ENCODE measurements around the gene KRT75. TPM values are rescaled to one million over a fixed set of nuclear protein-coding genes. Genes with fewer than 3 reads are reported as not detected.
"Not testable (repeated sequence)": the region's sequence is repeated elsewhere in the genome, so short reads cannot be mapped to it uniquely, and the experiment has no call there.

Gene KRT75
- not detected for polyA plus RNA-seq (ENCODE audit: insufficient read length in 12 of 12)
- long read RNA-seq, donor 1, result 0 reads
- long read RNA-seq, donor 2, result 0 reads
- long read RNA-seq, donor 3, result 0 reads
- long read RNA-seq, donor 4, result 0 reads
- long read RNA-seq, donor 5, result 0 reads
- long read RNA-seq, donor 6, result 0 reads
- long read RNA-seq, donor 7, result 0 reads
- long read RNA-seq, donor 8, result 0 reads
- long read RNA-seq, donor 9, result 0 reads
- long read RNA-seq, donor 10, result 0 reads
- long read RNA-seq, donor 11, result 0 reads

DNA sequence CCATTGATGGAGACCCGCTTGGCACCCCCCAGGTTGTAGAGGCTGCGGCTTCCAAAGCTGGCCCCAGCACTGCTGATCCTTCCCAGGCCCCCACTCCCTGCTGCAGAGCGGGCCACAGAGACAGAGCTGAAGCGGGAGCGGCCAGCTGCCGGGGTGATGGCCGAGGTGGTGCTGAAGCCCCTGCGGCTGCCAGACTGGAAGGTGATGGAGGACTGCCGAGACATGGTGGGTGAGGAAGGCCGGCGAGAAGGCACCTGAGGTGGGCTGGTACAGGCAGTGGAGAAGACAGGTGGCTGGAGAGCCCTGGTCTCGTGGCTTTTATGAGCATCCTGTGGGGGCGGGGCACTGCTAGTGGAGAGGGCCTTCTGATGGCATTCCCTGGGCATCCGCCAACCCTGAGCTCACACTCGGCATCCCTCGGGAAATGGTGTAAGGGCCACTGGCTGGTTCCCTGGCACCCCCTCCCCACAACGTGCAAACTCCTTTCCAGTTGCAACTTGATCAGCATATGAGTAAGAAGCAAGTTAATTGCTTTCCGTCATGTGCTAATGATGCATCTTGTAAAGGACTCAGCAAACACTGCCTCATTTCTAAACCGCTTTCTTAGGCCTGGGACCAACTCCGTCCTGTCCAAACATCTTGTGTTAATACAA lies at the start of gene KRT75:
Gene KRT75 (minus strand): TSS at position 291 of the 653 bp plus-strand sequence. CDS start 67 bp downstream, at position 224.
- no peak for DNase-seq

DNA sequence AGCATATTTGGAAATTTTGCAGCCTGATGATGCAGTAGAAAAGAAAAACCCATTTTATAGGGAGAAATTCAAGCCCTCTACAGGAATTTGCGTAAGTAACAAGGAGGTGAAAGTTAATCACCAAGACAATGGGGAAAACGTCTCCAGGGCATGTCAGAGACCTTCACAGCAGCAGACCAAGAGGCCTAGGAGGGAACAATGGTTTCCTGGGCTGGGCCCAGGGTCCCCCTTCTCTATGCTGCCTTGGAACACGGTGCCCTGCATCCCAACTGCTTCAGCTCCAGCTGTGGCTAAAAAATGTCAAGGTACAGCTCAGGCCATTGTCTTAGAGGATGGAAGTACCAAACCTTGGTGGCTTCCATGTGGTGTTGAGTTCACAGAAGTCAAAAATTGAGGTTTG lies 45.9 kb upstream of the KRT75 start:
- DNase-seq, result no peak

DNA sequence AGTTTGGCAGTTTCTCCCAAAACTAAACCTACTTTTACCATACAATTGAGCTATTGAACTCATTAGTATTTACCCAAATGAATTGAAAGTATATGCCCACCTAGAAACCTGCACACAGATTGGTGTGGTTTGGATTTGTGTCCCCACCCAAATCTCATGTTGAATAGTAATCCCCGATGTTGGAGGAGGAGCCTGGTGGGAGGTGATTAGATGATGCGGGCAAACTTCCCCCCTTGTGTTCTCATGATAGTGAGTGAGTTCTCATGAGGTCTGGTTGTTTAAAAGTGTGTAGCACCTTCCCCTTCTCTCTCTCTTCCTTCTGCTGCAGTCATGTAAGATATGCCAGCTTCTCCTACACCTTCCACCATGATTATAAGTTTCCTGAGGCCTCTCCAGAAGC lies 43.5 kb upstream of the KRT75 start:
- no peak for DNase-seq

DNA sequence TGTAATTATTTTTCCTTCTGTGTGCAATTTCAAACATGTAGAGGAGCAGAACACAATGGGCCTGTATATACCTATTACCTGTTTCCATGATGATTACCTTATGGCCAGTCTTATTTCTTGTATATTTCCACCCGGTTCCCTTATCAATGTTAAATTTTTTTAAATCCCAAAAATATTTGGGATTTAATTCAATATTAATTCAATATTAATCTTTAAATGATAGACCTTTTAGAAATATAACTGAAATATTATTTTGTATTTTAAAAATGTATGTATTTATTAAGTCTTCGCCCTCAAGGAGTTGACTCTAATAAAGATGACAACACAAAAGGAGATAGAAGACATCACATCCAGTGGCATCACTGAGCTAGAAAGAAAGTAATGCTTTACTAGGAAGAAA lies 40.0 kb upstream of the KRT75 start:
- DNase-seq, result no peak

DNA sequence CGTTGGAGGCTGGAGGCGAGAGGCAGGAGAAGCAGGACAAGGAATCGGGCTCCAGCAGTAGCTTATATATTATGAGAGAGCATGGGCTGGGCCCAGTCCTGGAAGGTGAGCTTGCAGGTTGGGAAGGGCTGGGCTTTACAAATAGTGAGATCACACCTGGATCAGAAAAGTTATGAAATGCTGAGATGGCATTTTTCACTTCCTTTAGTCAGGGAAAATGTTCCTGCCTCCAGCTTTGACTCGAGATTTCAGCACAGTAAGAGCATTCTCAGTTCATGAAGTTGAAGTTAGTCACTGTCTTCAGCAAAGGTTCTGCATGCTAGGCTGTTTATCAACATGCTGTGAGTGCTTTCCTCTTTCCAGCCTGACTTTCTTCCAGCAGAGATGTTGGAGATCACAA lies 39.6 kb upstream of the KRT75 start, which contains the start of gene KRT6C:
Gene KRT6C (minus strand): TSS at position 38 of the 400 bp plus-strand sequence. CDS start 68 bp downstream, outside the sequence.
- DNase-seq, result no peak

DNA sequence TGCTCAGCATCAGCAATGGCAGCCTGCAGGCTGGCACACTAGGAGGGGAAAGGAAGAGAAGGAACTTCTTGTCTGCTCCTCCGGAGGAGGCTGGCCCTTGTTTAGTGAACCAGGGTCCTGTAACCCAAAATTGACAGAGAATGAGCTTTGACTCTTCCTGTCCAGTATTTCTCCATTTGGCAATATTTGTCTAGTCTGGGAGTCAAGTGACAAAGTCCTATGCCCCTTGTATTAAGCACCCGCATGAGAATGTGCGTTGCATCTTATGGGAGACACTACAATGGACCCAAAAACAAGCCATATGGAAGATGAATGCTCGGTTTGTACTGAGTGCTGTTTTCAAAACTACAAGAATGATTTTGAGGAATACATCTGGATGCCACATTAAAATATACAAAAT lies 35.7 kb upstream of the KRT75 start:
- no peak for DNase-seq

DNA sequence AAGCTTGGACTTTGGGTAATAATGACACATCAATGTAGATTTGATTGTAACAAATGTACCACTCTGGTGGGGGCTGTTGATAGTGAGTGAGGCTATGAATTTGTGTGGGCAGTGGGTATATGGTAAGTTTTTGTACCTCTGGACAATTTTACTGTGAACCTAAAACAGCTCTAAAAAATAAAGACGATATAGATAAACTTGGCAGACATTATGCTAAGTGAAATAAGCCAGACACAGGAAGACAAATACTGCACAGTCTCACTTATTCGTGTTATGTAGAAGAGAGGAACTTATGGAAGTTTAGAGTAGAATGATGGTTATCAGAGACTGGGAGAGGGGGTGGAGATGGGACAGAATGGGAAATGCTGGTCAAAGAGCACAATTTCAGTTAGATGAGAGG lies 30.7 kb upstream of the KRT75 start:
- DNase-seq, result no peak

DNA sequence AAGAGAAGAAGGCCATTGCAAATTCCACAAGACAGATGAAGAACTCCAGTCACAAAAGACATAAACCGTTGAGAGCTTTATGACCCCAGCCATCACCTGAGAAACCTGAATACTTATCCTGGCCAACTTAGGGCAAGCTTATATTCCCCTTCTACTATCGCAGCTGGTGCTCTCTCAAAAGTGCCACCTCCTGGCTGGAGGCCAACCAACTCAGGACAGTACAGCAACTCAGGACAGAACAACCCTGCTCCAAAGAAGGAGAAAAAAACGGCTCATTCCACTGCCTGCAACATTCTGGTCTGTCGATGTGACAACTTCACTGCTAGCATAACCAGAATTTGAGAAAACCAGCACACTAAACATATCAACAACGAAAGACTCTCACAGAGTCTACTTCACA lies 27.5 kb upstream of the KRT75 start:
- DNase-seq, result no peak

DNA sequence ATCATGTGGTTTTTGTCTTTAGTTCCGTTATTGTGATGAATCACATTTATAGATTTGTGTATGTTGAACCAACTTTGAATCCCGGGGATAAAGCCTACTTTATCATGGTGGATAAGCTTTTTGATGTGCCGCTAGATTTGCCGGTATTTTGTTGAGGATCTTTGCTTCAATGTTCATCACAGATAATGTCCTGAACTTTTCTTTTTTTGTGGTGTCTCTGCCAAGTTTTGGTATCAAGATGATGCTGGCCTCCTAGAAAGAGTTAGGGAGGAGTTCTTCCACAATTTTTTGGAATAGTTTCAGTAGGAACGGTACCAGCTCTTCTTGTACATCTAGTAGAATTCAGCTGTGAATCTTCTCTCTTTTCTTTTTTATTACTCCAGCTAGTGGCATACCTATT lies 24.7 kb upstream of the KRT75 start:
- no peak for DNase-seq

DNA sequence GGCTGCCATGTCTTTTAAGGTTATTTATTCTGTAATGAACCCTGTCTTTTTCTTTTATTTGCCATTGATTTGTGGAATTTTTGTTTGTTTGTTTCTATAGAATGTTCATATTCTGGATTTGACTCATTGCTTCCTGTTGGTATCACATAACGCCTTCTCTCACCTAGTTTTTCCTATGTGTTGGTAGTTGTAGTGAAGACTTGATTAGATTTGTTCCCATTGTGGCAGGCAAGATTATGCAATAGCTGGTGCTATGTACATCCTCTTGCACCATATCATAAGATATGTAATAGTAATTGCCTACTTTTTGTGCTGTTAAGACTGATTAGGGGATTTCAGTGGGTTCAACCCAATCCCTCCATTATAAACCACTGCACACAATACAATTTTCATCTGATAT lies 21.6 kb upstream of the KRT75 start:
- DNase-seq, result no peak

DNA sequence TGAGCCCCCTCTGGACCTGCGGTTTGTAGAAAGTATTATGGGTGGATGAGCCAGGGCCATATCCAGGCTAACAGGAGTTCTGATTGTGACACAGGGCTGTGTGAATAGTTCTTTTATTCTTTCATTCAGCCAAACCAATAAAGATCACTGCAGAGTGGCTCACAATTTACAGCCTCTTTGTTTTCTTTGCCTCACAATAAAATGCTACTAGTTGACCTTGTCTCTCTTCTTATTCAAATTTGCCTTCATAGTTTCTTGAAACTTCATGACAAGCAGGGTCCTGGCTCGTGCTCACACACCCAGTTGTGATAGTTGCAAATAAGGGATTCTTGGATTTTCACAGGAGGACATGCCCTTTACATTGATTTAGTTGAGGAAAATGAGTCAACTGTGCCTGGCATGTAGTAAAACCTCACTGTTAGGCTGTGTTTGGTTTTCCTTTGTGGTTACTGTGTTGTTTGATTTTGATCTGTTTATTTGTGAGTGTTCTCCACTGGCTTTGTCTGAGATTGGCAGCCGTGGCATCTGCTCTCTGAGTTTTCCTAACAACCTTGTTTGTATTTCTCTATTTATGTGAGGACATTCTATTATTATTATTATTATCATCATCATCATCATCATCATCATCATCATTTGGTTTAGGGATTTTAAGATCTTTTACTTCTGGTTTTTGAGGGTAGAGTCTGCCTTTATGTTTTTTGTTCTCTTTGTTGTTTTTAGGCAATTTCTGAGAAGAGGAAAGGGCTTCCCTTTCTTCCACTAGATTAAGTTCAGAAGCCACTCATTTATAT lies 20.4 kb upstream of the KRT75 start:
- DNase-seq, result no peak

DNA sequence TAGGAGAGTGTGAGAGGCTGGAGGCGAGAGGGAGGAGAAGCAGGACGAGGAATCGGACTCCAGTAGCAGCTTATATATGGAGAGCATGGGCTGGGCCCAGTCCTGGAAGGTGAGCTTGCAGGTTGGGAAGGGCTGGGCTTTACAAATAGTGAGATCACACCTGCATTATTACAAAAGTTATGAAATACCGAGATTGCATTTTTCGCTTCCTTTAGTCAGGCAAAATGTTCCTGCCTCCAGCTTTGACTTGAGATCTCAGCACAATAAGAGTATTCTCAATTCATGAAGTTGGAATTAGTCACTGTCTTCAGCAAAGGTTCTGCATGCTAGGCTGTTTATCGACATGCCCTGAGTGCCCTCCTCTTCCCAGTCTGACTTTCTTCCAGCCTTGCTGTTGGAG lies 17.9 kb upstream of the KRT75 start, which contains the start of gene KRT6B:
Gene KRT6B (minus strand): TSS at position 46 of the 400 bp plus-strand sequence. CDS start 68 bp downstream, outside the sequence.
- no peak for DNase-seq

DNA sequence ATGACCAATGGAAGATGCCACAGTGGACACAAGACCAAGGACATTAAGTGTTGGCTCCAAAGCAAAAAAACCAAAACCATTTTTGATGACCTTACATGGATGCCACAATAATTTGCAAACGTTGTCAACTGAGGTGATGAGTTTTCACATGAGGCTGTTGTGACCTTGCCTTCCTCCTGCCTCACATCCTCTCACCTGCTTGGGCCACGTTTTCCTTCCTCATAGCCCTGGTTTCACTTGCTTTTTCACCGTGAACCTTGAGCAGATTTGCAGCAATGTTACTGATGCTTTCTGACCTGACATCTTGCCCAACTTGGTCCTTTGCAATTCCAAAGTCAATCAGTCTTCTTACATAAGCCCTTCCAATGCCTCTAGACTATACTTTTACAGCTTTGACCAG lies 14.1 kb upstream of the KRT75 start:
- DNase-seq, result no peak

DNA sequence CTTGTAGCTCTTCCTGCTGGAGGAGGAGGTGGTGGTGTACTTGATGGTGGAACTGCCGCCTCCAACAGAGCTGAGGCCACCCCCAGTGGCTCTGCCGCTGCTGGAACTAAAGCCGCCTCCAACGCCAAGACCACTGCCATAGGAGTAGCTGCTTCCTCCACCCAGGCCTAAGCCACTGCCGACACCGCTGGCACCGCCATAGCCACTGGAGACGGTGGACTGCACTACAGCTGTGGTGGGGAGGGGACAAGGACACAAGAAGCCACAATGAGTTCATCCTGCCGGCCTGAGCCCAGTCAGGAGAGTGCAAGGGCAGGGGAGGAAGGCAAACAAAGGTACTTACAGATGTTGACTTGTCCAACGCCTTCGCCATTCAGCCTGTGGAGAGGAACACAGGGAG lies 13.0 kb upstream of the KRT75 start:
- not testable (repeated sequence) for DNase-seq

DNA sequence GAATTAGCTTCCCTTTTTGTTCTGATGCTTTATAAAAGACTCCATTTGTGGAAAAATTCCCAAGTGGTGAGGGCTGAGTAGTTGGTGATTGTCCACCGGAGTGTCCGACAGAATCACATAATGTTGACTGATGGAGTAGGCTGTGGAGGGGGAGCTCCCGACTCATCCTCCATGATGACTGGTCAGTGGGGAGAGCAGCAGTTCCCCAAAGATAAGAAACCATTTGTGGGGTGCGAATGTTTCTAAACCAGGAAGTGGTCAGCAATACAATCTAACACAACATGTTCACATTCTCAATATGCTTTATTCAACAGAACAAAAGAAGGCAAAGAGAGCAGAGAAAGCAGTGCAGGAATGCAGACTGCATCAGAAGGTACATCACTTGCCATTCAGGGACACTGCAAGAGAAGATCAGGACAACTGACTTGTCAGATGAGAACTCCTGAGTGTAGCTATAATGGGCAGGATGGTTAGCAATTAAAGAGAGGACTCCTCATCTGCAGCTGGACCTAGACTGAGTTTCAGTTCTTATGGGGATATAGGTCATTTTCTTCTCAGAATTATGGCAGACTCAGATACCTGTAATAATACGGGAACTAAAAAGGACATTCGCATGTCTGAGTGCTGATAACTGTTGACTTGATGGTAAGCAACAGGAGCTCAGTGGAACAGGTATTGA lies 12.3 kb upstream of the KRT75 start:
- no peak for DNase-seq

DNA sequence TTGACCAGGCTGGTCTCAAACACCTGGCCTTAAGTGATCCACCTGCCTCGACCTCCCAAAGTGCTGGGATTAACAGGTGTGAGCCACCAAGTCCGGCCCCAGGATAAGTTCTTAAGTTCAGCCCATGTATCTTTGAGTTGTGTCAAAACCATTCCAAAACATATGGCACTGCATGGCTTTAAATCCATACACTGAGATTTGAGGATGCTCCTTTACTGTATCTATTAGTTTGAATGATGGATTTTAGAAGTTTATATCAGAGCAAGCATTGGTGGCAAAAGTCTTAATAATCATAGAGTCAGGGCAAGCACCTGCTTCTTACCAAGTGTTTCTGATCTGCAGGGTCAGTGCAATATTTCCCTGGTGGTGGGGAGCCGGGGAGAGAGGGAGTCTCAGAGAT lies 11.7 kb upstream of the KRT75 start:
- DNase-seq, result no peak

DNA sequence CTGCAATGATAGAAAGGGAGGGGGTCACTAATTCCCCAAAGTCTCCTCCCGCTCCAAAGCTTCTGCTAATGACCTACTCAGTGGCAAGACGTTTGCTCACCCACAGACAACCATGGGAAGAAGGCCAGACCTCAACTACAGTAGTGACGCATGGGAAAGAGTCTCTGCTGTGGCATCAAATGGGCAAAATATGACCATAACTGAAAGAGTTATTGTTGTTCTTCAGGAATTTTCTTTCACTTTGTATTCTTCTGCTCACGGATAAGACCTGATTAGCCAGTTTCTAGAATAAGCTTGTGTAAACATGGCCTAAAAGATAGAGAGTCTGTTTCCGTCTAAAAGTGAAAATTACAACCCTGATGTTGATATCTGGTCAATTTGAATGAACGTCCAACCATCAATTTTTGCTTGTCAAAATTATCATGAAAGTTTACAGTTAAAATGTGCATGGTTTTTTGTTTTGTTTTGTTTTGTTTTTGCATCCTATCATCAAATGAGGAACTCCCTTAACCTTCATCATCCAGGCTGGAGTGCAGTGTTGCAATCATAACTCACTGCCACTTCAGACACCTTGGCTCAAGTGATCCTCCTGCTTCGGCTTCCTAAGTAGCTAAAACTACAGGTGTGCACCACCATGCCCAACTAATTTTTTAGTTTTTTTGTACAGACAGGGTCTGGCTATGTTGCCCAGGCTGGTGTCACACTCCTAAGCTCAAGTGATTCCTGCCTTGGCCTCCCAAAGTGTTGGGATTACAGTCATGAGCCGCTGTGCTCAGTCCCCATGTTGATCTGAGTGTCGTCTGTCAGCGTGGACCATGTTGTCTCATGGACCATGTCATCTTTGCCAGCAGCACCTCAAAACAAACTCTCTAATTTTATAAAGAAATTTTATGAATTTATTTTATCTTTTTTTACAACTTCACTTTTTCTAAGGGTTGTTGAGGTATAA lies 10.8 kb upstream of the KRT75 start:
- DNase-seq, result no peak

DNA sequence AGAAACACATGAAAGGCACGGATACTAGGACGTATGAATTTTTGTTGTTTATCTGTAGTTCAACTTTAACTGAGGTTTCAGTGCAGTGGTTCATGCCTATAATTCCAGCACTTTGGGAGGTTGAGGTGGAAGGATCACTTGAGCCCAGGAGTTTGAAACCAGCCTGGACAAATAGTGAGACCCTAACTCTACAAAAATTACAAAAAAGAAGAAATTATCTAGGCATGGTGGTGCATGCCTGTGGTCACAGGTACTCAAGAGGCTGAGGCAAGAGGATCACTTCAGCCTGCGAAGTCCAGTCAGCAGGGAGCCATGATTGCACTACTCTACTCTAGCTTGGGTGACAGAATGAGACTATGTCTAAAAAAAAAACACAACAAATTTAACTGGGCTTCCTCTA lies 9.8 kb upstream of the KRT75 start:
- DNase-seq, result no peak

DNA sequence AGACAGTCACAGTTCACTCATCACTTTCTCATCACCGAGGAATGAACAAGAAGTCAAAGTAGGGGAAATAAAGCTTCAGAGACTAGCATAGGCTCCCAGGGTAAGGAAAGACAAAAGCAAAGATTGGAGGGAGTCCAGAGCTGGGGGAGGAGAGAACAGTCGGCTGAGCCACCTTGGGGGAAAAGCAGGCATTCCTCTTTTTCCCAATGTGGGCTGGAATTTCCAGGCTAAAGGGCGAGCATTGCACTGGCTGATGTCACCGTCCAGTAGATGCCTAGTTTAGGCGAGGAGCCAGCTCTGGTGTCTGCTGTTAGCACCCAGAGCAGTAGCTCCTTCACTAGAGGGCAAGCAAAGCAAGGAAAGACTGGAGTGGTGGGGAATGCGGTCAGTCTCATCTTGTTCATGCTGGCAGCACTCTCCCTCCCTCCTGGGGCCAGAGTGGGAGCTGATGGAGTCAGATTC lies 8.5 kb upstream of the KRT75 start:
- no peak for DNase-seq

DNA sequence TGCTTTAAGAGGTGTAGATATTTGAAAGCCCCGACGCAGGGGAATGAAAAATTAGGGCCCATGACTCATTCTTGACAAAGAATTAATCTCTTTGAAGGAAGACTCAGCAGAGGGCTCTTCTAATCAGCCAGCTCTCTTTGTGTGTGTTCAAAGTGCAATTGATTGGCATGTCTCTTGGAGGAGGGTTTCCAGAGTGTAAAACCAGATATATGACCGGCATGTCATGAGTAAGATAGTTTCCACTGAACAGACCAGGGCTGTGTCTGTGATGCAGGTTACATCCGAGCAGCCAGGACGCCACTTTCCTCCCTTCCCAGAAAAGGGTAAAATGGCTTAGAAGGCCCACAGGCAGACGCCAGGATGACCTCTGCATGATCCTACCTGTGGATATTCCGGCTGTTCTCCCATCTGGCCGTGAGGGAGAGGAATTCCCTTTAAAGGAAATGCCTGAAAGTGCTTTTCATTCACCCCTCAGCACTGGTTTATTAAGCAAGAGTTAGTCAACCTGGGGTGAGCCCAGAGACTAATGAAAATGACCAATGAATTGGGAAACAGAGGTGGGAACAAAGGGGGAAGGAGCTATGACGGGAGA lies 7.2 kb upstream of the KRT75 start:
- no peak for DNase-seq
